Sigmoid colon (tissue), 4 donors: ENCODE results near the gene KCNA2.

Source experiments
- POLR2AphosphoS5 ChIP-seq, 4 donors: sonication (generic); formaldehyde crosslinking; IDR thresholded peaks; one replicate each; pipeline ENCODE4 v1.6.1; 2017; ENCODE audit warnings: antibody characterized with exemption in 4 of 4
- TF ChIP-seq, protein P1 (sequence below), 4 experiments: fragments of 450-650 bp in 3 of 4; fragments of 200-600 bp in 1 of 4; IDR thresholded peaks; one replicate each; pipeline ENCODE4 v1.5.1; 2016 to 2019; ENCODE audit warnings: antibody characterized with exemption in 4 of 4, mild to moderate bottlenecking in 3 of 4, moderate library complexity in 2 of 4

DNA sequence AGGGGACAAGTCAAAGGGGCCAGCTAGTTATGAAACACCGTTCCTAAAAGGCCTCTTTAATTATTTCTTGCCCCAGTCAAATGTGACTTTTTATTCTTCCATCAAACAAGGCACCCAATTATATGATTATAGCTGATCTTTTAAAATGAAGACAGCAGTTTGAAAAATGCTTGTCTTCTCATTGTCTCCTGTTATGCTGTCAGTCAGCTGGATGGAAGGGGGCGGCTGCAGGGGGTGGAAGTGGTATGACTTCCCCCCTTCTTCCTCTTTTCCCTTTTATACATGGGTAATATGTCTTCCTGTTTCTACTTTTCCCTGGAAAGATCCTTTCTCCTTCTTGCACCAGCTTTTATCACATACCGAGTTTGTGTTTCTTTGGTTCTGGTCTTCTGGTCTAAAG, 61.4 kb downstream of the KCNA2 start:
- TF ChIP-seq, protein P1, sequence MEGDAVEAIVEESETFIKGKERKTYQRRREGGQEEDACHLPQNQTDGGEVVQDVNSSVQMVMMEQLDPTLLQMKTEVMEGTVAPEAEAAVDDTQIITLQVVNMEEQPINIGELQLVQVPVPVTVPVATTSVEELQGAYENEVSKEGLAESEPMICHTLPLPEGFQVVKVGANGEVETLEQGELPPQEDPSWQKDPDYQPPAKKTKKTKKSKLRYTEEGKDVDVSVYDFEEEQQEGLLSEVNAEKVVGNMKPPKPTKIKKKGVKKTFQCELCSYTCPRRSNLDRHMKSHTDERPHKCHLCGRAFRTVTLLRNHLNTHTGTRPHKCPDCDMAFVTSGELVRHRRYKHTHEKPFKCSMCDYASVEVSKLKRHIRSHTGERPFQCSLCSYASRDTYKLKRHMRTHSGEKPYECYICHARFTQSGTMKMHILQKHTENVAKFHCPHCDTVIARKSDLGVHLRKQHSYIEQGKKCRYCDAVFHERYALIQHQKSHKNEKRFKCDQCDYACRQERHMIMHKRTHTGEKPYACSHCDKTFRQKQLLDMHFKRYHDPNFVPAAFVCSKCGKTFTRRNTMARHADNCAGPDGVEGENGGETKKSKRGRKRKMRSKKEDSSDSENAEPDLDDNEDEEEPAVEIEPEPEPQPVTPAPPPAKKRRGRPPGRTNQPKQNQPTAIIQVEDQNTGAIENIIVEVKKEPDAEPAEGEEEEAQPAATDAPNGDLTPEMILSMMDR (IDR thresholded peaks at IDR 0.05): no peak
- no peak for TF ChIP-seq POLR2AphosphoS5 (IDR thresholded peaks at IDR 0.05)
